GM19099 (cell line): ENCODE results near the gene PNMA6A.

Source experiments
- POLR2A ChIP-seq: IDR thresholded peaks from 3 replicates; pipeline ENCODE4 v1.6.1; 2011; ENCODE audit warnings: low read depth; ENCODE audit not compliant: insufficient read length; ENCODE audit errors: extremely low read depth

PNMA6A gene

GRCh38 chrX:153065389-153065788, 6.9 kb upstream of the PNMA6A start:
- no peak for TF ChIP-seq POLR2A

GRCh38 chrX:153074262-153074899, 2.1 kb downstream of the PNMA6A start:
- no peak for TF ChIP-seq POLR2A

GRCh38 chrX:153074935-153075334, 2.7 kb downstream of the PNMA6A start:
- TF ChIP-seq POLR2A, result no peak

GRCh38 chrX:153075366-153075765, 3.1 kb downstream of the PNMA6A start:
- TF ChIP-seq POLR2A, result no peak

- no peak for TF ChIP-seq POLR2A
Observed at GRCh38 chrX:153102418-153102817, 30.2 kb downstream of the PNMA6A start.
